Measurements from ENCODE around the gene SPDYE1.
A peak's percentile ranks its signal among the peaks of the same experiment; 100 is the strongest.

Gene SPDYE1

DNA sequence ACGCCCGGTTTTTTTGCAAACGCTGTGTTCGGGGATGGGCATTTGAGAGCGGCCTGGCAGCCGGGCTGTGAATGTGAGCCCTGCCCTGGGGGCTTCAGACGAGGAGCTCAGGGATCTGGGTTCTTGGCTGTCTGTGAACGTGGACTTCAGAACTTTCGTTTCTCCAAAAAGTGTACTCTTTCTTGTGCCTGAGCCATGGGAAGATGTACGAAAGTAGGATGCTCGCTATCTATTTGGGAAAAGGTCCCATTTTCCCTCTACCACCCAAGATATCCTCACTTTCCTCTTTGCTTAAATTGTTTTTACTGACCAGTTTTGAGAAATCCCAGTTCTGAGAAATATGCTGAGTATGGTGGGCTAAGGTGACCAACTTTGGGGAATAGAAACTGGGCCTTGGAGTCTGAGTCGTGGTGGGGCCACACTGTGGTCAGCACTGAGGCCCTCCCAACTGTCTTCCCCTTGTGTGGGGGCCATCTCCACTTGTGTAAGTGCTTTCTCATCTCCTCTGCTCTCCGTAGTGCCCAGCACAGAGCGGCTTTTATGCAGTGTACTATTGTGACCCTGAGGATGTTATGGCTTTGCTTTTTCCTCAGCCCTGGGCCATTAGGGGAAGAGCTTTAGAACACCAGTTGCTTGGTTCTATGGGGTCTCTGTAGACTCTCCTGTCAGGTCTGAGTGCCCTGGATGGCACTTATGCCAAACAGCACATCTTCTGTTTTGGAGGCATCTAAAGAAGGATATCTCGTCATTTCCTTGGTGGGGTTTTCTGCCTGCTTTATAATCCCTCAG, 47.7 kb downstream of the SPDYE1 start:
- no peaks in the 10 kb centered on the region for H3K27me3 ChIP-seq (ENCODE audit: insufficient read depth, low read depth)
- no peaks in the 10 kb centered on the region for H4K20me1 ChIP-seq (ENCODE audit: insufficient read depth)
- peak overlapping the region; percentile 61 for H3K4me3 ChIP-seq (IDR thresholded peaks at IDR 0.05; ENCODE audit: insufficient read depth, low read depth, low read length)
- TF ChIP-seq, protein P1, sequence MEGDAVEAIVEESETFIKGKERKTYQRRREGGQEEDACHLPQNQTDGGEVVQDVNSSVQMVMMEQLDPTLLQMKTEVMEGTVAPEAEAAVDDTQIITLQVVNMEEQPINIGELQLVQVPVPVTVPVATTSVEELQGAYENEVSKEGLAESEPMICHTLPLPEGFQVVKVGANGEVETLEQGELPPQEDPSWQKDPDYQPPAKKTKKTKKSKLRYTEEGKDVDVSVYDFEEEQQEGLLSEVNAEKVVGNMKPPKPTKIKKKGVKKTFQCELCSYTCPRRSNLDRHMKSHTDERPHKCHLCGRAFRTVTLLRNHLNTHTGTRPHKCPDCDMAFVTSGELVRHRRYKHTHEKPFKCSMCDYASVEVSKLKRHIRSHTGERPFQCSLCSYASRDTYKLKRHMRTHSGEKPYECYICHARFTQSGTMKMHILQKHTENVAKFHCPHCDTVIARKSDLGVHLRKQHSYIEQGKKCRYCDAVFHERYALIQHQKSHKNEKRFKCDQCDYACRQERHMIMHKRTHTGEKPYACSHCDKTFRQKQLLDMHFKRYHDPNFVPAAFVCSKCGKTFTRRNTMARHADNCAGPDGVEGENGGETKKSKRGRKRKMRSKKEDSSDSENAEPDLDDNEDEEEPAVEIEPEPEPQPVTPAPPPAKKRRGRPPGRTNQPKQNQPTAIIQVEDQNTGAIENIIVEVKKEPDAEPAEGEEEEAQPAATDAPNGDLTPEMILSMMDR (conservative IDR thresholded peaks at IDR 0.05; ENCODE audit: low read depth, low read length) = no peak
- peaks cover 32% of the 10 kb centered on the region for H3K4me1 ChIP-seq (ENCODE audit: low read depth, poor library complexity, severe bottlenecking)
- H3K9ac ChIP-seq = peak overlapping the region; percentile 70
- peaks cover 42% of the 10 kb centered on the region for H3K79me2 ChIP-seq (ENCODE audit: insufficient read depth, low read depth)
- peak overlapping the region; percentile 32; the same call in 1 of the 2 replicates for H3K27ac ChIP-seq
- peak overlapping the region; percentile 73; the same call in 1 of the 2 replicates for H2AFZ ChIP-seq (ENCODE audit: low read depth)
- peak overlapping the region; percentile 95 for H3K4me2 ChIP-seq
- no peaks in the 10 kb centered on the region for H3K36me3 ChIP-seq (ENCODE audit: insufficient read depth)

- Histone ChIP-seq H2AFZ (ENCODE audit: low read depth) (no peak overlapping the region), H3K9ac (no peak overlapping the region), H3K4me3 (IDR thresholded peaks at IDR 0.05; ENCODE audit: insufficient read depth, low read depth, low read length) (no peak overlapping the region), H3K27me3 (ENCODE audit: insufficient read depth, low read depth) (no peaks in the 10 kb centered on the region), H3K27ac (no peak overlapping the region), H3K36me3 (ENCODE audit: insufficient read depth) (no peaks in the 10 kb centered on the region), H4K20me1 (ENCODE audit: insufficient read depth) (no peaks in the 10 kb centered on the region), H3K4me2 (peak overlapping the region; percentile 95; the same call in 1 of the 2 replicates), H3K4me1 (ENCODE audit: low read depth, poor library complexity, severe bottlenecking) (peaks cover 32% of the 10 kb centered on the region), H3K79me2 (ENCODE audit: insufficient read depth, low read depth) (peaks cover 42% of the 10 kb centered on the region)
- TF ChIP-seq, protein P1 (conservative IDR thresholded peaks at IDR 0.05; ENCODE audit: low read depth, low read length) = no peak
These were observed 48.8 kb downstream of the SPDYE1 start for GRCh38 chr7:44046321-44047061.

DNA sequence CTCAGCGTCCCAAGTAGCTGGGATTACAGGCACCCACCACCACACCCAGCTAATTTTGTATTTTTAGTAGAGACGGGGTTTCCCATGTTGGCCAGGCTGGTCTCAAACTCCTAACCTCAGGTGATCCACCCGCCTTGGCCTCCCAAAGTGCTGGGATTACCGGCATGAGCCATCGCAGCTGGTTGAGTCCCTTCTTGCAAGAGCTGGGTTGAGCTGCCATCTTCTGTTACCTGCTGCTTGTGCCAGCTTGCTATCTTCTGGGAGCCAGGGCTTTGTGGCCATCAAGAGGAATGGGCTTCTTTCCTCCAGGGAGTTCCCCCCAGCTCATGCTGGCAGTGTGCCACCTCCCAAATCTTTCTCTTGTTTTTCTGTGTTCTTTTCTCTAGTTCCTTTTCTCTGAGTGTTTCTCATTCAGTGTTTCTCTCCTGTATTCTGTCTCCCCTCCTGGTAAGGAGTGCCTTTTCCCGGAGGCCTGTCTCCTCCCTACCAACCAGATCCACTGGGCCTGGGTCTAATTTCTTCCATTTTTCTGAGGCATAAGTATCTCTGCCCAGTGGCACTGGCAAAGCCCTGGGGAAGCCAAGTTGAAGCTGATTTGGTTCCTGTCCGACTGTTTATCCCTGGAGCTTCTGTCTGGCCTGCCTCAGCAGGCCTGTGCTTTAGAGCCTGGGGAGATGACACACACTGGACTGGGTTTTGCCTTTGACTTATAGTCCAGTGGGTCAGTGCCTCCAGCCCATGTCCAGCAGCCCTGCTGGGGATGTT, 50.5 kb downstream of the SPDYE1 start:
- no peak overlapping the region for H3K9ac ChIP-seq
- no peak overlapping the region for H3K27ac ChIP-seq
- no peaks in the 10 kb centered on the region for H4K20me1 ChIP-seq (ENCODE audit: insufficient read depth)
- TF ChIP-seq, protein P1 (conservative IDR thresholded peaks at IDR 0.05; ENCODE audit: low read depth, low read length) = no peak
- peaks cover 32% of the 10 kb centered on the region for H3K4me1 ChIP-seq (ENCODE audit: low read depth, poor library complexity, severe bottlenecking)
- no peak overlapping the region for H2AFZ ChIP-seq (ENCODE audit: low read depth)
- H3K79me2 ChIP-seq (ENCODE audit: insufficient read depth, low read depth) = peaks cover 42% of the 10 kb centered on the region
- H3K4me3 ChIP-seq (IDR thresholded peaks at IDR 0.05; ENCODE audit: insufficient read depth, low read depth, low read length) = no peak overlapping the region
- H3K36me3 ChIP-seq (ENCODE audit: insufficient read depth) = peaks cover 3% of the 10 kb centered on the region; the same call in 1 of the 2 replicates
- no peaks in the 10 kb centered on the region for H3K27me3 ChIP-seq (ENCODE audit: insufficient read depth, low read depth)
- no peak overlapping the region for H3K4me2 ChIP-seq

- no peaks in the 10 kb centered on the region for H4K20me1 ChIP-seq (ENCODE audit: insufficient read depth)
- no peak overlapping the region for H3K4me2 ChIP-seq
- H3K4me1 ChIP-seq (ENCODE audit: low read depth, poor library complexity, severe bottlenecking) = peaks cover 23% of the 10 kb centered on the region
- no peak overlapping the region for H3K9ac ChIP-seq
- no peak overlapping the region for H2AFZ ChIP-seq (ENCODE audit: low read depth)
- H3K27ac ChIP-seq = no peak overlapping the region
- no peak overlapping the region for H3K4me3 ChIP-seq (IDR thresholded peaks at IDR 0.05; ENCODE audit: insufficient read depth, low read depth, low read length)
- H3K79me2 ChIP-seq (ENCODE audit: insufficient read depth, low read depth) = peaks cover 34% of the 10 kb centered on the region
- TF ChIP-seq, protein P1 (conservative IDR thresholded peaks at IDR 0.05; ENCODE audit: low read depth, low read length) = no peak
- no peaks in the 10 kb centered on the region for H3K27me3 ChIP-seq (ENCODE audit: insufficient read depth, low read depth)
- H3K36me3 ChIP-seq (ENCODE audit: insufficient read depth) = peaks cover 3% of the 10 kb centered on the region; the same call in 1 of the 2 replicates
These were observed 52.6 kb downstream of the SPDYE1 start for GRCh38 chr7:44050121-44050914.
